Stimulated activated CD4-positive, alpha-beta T cell treated with anti-CD3 and anti-CD28 coated beads, Interleukin-4, amount 100 ng/mL, for 1 hour (primary cell): ENCODE results near the gene IQCH.
"Not testable (repeated sequence)": the region's sequence is repeated elsewhere in the genome, so short reads cannot be mapped to it uniquely, and the experiment has no call there.

ENCODE experiments used
- DNase-seq: peaks from one replicate; pipeline ENCODE4 v3.0.0-alpha.2; 2020

The IQCH gene

DNA sequence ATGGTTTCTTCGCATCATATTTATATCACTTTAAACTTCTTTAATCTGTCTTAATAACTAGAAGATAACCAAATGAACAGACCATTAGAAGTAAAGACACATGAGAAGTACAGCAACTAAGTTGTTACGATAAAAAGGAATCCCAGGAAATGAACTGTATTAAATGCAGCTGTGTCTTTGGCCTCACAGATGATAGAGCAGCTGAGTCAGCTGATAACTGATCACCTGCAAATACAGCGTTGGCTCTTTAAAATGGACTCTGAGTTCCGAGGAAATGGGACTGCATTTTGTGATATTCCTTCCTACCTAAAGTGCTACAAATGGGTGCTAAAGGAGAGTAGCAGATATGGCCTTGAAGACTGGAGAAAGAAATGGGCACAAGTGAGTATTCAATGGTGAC, 145.3 kb downstream of the IQCH start:
- no peak for DNase-seq

DNA sequence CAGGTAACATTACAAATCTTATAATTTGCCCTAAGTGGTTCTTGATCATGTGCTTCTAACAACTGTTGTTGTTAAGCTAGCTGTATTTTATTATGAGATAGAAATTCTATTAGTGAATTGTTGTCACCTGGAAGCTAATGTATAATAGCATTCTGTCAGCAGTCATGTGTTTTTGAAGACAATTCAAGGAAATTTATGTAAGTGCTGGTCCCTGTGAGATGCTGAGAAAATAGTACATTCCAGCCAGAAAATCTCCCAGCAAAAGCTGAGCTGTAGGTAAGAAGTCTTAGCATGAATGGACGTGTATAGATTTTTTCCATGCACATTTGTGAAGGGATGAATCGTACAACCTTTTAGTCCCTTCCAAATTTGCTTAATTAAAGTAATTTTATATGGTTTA, 146.3 kb downstream of the IQCH start:
- no peak for DNase-seq

GRCh38 chr15:67401336-67401735, 146.8 kb downstream of the IQCH start:
- no peak for DNase-seq

GRCh38 chr15:67403428-67404154, 149.0 kb downstream of the IQCH start:
- DNase-seq = no peak

DNA sequence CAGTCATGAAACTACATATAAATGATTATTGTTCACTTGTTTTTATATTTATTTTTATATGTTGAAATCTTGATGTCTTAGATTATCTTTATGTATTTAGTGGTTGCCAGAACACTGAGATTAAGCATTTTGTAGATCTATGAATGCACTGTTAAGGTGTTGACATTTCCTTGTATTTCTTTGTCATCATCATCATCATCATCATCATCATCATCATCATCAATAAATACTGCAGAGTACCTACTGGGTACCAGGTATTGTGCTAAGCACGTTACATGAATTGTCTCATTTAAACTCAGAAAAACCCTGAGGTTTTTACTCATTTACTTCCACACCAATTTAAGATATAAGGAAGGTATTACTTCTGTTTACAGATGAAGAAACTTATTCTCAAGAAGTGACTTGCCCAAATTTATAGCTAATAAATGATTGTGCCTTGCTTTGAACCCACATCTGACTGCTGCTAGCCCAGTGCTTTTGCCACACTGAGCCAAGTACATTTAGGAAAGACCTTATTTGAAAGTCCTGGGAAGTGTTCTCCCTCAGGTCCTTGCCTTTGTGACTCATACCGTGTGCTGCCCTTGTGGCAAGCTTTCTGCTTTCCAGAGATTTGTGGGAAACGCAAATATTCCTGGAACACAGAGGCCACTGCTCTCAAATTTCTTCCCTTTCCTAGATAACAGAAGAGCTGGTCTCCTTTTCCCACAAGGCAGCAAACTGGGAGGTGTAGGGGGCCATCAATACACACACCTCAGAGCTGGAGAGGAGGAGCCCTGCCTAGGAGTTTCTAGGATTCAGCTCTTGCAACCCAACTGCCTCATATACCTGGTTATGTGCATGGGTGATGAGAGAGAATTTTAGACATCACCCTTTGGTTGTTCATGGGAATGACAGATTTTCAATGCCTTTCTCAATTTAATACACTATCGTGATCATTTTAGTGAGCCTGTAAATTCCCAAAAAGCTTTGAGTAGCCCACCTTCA, 150.9 kb downstream of the IQCH start:
- DNase-seq = no peak

DNA sequence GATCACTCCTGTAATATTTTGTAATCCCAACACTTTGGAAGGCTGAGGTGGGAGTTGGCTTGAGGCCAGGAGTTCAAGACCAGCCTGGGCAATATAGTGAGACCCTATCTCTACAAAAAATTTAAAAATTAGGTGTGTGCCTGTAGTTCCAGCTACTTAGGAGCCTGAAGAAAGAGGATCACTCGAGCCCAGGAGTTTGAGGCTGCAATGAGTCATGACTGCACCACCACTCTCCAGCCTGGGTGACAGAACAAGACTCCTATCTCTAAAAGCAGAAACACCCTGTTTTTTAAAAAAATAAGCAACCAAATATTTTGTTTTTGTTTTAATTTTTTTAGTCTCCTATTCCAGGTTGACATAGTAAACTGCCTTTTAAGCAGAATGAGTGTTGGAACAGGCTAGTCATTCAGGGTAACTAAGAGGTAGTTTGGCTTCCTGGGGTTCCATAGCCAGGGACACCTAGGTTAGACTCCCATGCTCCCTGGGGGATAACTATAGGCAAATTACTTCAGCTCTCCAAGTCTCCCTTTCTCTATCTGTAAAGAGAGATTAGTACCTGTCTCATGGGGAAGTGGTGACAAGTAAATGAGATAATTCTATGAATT, 151.8 kb downstream of the IQCH start:
- DNase-seq = no peak

DNA sequence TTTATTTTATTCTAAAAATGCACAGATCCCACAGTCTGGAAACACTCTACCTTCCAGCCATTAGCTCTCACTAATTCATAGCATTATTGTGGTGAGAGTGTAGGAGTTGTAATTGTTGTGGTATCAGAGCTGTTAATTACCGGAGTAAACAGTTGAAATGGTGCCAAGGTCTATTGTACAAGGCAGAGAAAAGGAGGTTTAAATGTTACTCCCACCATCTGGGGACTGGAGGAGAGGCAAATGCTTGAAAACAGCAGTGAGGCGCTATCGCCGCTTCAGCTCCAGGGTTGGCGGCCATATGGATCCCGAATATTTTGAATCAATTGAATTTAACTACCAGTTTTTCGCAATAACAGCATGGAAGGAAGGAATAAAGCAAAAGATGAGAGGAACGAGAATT, 153.2 kb downstream of the IQCH start:
- no peak for DNase-seq

GRCh38 chr15:67409175-67409574, 154.6 kb downstream of the IQCH start:
- DNase-seq = no peak

DNA sequence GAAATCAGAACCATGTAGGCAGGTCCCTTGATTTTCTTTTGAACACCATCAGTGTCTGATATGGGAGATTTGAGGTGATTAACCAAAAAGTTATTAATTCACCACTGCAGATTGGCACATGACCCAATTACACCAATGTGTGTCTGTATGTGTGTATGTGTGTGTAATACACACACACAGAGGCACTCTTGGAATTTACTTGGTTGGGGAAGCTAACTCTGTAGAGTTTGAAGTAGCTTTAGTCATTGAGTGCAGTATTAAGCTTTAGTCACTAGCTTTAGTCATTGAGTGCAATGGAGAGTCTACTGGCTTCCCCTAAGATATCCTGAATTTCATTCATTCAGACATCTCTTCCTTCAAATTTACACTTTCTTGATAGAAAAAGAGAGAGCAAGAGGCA, 156.9 kb downstream of the IQCH start:
- no peak for DNase-seq

GRCh38 chr15:67413770-67414390, 159.3 kb downstream of the IQCH start:
- DNase-seq = no peak

DNA sequence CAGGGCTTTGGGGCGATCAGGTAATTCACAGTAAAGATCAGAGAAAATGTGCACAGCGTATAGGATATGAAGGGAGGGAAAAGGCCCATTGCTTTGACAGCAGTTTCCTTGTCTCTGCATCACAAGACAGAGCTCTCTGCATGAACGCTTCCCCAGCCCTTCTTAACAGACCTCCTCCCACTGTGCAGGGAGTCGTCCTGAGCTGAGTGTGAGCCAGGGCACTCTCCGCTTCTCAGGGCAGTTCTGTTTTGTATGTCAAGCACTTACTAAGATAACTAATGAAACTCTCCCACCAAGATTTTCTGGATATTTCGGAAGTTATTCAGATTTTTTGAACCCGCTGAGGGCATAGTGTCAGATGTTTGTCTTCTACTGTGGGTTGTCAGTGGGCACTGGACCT, 160.6 kb downstream of the IQCH start:
- no peak for DNase-seq

- DNase-seq = no peak
These were observed 162.3 kb downstream of the IQCH start for GRCh38 chr15:67416891-67417290.

- DNase-seq = no peak
These were observed 165.1 kb downstream of the IQCH start for GRCh38 chr15:67419705-67420104.

GRCh38 chr15:67420137-67420536, 165.6 kb downstream of the IQCH start:
- no peak for DNase-seq

DNA sequence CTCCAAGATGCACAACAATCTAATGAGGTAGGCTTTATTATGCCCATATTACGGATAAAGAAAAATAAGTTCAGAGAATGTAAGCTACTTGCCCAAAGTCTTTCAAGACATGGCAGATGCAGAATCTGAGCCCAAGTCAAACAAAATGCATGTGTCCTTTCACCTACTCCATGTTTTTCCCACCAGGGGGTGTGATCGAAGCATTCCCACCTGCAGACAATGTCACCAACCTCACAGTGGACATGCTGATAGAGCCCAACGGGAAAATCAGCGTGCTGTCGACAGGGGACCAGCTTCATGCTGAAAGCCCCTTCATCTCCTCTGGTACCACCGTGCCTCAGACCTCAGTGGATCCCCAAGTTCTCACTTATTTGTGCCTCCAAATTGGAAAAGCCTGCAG, 166.5 kb downstream of the IQCH start:
- no peak for DNase-seq

DNA sequence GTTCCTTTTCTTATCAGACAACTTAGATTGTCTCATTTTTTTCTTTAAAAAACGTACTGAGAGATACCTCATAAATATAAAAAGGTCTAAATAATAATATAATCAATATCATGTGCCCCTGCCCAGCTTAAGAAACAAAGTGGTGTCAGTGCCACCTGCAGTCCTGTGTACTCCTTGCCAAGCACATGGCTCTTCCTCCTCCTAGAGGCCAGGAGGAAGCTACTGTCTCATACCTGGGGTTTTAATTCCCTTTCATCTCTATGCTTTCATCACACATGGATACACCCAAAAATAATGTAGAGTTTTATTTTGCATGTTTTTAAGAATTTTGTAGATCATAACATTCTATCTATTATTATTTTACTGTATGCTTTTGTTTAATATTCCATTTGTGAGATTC, 167.7 kb downstream of the IQCH start:
- DNase-seq = no peak

GRCh38 chr15:67433495-67434099, 179.0 kb downstream of the IQCH start:
- peak; percentile 11 for DNase-seq

DNA sequence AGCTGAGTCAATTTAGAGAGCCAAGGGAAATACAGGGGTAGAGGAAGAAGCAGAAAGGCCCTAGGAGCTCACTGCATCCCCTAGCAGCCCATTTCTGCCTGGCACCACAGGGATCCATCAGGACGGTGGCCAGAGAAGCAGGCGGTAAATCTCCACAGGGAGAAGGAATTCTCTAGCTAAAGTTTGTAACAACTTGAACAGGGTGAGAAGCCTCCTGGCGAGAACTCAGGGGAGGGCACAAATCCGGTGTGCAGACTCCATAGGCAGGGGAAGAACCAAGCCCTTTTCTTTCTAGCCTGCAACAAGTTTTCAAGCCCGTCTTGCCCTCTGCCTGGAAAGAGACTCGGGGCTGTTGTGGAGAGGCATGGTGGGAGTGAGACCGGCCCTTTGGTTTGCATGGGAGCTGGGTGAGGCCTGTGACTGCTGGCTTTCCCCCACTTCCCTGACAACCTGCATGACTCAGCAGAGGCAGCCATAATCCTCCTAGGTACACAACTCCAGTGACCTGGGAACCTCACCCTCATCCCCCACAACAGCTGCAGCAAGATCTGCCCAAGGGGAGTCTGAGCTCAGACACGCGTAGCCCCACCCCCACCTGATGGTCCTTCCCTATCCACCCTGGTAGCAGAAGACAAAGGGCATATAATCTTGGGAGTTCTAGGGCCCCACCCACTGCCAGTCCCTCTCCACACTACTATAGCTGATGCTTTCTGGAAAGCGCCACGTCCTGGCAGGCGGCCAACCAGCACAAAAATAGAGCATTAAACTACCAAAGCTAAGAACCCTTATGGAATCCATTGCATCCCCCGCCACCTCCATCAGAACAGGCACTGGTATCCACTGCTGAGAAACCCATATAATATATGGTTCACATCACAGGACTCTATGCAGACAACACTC, 182.0 kb downstream of the IQCH start:
- DNase-seq = not testable (repeated sequence)

- no peak for DNase-seq
These were observed 189.5 kb downstream of the IQCH start for GRCh38 chr15:67444100-67444499.

DNA sequence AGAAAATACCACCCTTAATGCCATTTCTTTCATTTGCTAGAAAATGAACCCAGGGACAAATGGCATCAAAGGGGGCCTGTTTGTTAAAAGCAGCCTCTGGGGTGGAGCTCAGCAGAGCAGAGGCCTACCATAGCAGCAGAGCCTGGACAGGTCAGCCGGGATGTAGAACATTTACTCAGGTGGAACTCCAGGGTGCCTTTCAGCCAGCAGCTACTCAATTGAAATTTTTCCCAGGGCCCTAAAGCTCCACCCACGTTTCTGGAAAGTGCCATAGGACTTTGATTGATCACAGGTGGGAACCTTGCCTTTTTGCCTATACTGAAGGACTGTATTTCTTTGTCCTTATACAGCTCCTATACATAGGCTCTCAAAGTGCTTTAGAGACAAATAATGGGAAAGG, 191.9 kb downstream of the IQCH start:
- DNase-seq = no peak

DNA sequence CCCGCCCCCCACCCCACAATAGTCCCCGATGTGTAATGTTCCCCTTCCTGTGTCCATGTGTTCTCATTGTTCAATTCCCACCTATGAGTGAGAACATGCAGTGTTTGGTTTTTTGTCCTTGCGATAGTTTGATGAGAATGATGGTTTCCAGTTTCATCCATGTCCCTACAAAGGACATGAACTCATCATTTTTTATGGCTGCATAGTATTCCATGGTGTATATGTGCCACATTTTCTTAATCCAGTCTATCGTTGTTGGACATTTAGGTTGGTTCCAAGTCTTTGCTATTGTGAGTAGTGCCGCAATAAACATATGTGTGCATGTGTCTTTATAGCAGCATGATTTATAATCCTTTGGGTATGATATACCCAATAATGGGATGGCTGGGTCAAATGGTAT, 193.8 kb downstream of the IQCH start:
- DNase-seq = not testable (repeated sequence)

DNA sequence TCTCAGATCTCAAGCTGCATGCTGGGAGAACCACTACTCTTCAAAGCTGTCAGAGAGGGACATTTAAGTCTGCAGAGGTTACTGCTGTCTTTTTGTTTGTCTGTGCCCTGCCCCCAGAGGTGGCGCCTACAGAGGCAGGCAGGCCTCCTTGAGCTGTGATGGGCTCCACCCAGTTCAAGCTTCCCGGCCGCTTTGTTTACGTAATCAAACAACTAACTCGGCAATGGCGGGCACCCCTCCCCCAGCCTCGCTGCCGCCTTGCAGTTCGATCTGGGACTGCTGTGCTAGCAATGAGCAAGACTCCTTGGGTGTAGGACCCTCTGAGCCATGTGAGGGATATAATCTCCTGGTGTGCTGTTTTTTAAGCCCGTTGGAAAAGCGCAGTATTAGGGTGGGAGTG, 199.1 kb downstream of the IQCH start:
- DNase-seq = not testable (repeated sequence)
